Right hindlimb (tissue), 1 donor: Measurements from ENCODE around the gene SPTB.

Experiments
- DNase-seq: peaks from one replicate; pipeline ENCODE4 v3.0.0-alpha.2; 2018

The SPTB gene

DNA sequence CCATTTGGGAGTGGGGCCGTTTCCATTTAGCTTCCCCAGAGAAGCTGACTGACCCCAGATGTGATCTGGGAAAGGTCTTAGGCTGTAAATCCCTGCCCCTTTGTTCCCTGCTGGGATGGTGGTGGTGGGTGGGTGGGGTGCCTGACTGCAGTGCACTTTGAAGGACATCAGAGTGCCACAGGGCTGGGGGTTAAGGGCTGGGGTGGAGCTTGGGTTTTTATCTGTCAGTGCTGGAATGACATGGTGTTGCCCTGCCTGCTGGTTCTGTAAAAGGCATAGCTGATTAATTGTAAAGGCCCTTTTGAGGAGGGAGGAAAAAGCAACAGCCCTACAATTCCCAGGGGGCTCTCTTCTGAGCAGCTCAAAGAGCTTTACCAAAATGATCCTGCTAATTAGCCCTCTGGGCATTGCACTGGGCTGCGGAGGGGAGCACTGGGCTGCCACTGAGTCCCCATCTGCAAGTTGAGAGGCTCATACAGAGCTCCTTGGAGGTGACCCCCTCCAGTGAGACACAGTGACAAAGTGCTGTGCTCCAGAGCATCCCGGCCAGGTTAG, 154.4 kb downstream of the SPTB start:
- DNase-seq = no peak

DNA sequence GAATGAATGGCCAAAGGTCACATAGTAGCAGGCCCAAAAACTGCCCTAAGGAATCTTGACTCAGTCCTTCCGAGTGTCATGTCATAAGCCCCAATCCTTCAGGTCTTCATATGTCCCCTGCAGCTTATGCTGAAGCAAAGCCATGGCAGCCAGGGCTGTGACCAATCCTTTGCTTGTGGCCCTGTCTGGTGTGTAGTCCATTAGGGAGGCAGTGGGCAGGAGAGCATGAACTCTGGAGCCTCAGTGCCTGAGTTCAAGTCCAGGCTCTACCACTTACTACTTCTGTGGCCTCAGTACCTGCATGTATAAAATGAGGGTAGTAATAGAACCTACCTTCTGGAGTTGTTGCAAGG, 155.2 kb downstream of the SPTB start:
- DNase-seq = no peak

DNA sequence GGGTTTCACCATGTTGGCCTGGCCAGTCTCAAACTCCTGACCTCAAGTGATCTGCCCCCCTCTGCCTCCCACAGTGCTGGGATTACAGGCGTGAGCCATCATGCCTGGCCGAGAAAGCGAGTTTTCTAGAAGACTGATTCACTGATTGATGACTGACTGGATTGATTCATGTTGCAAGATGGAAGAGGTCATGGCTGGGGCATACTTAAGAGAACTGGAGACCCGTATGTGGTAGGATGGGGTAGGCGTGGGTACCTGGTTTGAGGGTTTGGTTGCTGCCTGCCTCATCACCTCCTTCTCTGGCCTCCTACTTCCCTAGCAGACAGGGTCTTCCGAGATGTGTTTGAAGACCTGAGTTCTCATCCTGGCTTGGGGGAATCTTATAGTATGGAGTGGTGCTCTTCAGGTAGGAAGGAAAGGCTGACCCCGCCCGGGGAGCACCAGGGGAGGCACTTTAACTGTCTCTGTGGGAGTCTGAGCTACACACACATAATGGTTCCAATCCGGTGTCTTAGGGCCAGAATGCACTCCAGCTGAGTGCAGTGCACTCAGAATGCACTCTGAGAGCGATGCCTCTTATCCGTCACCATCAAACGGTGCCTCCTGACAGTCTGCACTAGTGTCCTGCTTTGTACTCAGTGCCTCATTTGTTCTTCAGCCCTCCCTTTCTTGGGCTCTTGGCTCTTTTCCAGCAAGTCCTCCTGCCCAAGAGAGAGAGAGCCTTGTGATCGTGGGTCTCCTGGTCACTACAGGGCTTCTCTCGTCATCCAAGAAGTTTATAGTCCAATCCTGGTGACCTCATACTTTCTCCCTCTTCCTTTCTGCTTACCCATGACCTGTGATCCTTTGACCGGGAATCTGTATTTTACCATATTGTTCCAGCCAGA, 155.8 kb downstream of the SPTB start:
- DNase-seq = no peak

DNA sequence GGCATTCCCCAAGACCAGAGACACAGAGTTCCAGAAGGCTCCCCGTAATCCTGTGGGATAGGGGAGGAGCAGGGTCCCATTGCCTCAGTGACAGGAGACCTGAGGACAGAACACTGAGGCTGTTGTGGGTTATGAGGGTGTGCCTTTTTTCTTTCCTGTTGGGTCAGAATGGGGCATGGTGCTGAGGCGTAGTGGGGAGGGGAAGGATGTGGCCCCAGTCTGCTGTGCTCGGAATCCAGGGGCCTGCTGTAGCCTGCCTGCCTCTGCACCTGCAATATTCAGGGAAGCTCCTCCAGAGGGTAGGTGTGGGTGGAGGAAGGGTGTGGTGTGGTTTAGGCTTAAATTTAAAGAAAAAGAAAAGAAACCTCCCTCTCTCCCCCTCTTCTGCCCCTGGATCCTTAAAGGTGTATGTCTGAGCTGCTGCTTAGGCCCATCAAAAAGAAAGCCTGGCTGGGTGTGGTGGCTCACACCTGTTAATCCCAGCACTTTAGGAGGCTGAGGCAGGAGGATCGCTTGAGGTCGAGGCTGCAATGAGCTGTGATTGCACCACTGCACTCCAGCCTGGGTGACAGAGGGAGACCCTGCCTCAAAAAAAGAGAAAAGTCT, 156.8 kb downstream of the SPTB start:
- no peak for DNase-seq

DNA sequence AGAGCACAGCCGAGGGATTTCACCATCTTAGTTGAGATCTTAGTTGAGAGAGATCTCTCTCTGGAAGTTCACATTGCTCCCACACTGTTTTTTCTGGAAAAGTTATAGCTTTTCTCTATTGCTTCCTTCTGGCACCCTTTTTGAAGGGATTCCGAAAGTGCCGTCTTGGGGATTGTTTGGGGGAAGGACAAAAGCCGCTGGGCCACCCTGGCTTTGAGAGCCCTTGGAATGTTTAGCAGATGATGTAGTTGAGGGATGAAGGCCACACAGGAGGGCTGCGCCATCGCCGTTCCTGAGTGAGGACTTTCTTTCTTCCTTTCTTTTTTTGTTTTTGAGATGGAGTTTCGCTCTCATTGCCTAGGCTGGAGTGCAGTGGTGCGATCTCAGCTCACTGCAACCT, 157.8 kb downstream of the SPTB start:
- no peak for DNase-seq

DNA sequence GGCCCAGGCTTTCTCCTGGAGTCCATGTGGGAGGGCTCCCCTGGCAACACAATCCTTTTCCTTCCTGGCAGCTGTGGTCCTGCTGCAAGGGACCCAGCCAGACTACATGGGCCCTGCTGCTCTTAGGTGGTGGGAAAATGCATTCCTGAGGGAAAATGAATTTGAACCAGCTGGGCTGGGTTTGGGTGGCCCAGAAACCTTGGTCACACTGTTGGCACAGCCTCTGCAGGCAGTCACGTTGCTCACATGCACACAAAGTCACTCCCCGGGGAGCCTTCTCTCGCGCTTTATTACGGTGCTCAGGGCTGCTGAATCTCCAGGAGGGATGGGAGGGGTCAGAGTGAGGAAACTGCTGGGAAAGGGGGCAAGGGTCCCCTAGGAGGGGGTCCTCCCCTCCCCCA, 158.3 kb downstream of the SPTB start:
- DNase-seq = no peak

DNA sequence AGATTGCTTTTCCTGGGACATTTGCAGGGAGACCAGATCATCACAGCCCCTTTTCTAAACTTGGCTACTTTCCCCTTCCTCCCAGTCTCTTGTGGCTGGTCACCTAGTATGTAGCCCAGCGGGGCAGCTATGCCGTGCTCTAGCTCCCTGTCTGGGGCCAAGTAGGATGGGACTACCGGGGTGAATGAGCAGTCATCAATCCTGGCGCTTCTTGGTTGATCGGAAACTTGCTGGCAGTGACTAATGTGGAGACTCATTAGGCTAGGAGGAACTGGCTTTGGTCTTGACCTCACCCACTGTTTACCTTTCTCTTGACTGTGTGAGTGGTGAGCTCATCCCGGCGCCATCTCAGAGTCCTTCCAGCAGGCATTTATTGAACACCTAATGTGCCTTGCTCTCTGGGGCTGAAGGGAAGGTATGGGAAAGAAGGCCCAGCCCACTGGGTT, 159.6 kb downstream of the SPTB start:
- peak; percentile 26 for DNase-seq

DNA sequence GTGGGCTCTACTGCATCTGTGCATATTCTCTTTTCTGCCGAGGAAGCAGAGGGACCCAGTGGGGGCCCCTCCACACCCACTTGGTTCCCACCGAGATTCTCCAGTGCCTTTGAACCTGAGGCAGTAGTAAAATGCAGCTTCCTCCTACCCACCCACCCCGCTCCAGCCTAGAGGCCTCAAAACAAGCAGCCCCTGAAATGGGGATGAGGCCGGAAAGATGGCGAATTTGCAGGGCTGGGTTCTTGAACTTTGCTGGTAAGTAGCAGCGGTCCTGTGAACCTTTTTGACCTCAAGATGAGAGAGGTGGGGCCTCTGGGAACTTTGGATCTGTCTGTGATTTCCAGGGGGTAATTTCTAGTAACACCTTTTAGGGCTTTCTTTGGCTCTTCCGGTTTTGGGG, 160.1 kb downstream of the SPTB start:
- DNase-seq = peak; percentile 11

DNA sequence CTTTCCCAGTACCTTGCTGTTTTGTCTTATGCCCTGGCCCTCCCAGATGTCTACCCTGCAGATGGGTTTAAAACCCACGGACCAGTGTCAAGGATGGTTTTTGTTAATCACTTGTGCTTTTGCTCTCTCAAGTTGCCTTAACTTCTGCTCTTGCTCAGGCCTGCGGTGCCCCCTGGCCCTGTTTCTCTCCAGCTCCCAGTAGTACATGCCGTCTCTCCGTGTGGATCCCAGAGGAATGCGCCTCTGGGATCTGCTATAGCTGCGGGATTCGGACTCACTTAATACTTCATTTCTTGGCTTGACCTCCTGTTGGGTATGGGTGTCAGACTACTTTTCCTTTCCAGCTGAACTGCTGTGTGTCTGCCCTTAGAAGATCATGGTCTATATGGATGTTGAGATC, 160.9 kb downstream of the SPTB start:
- DNase-seq = peak; percentile 4

DNA sequence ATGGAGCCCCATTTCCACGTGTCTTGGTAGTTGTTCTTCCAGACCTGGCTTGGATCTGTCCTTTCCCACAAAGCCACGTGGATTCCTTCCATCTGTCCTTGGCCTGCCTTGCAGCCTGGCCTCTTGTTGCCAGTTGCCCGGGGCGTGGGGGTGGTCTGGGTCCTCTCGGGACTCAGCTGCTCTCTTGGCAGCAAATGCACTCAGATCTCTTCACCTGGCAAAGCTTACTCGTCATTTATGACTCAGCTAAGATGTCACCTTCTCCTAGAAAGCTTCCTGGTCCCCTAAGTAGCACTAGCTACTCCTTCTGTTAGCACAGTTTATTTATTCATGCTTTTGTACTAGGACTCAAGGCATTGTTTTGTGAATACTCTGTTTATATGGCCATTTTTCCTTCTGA, 161.8 kb downstream of the SPTB start:
- DNase-seq = peak; percentile 45

DNA sequence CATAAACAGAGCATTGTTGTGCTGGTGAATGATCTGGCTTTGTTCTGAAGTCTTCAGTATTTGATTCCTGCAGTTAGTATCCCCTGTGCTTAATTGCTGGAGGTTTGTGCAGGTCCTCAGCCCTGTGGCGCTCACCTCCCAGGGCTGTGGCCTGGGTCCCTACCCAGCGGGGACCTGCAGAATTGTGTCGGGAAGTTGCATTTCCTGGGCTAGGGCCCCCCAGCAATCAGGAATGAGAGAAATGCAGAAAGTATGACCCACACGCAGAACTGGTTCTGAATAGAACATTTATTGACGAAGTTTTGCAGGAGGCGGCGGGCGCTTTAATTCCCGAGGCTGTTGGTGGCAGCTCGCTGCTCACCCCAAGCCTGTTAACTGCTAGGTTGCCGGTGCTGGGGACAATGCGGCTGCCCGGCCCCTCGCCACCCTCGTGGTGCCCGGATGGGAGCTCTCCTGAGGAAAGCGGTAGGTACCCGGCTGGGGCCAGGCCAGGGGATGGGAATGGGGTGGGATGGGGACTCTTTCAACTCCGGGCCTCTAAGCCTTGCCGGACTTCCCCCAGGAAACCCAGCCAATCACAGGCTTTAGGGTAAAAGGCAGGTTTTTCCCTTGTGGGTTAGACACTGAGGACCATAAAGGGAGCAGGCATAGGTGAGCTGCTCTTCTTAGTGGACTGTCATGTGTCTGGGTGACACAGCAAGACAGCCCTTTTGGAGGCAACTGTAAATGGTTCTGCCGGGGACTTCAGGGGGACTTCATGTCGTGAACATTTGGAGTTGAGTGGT, 163.9 kb downstream of the SPTB start:
- DNase-seq = peak; percentile 13

DNA sequence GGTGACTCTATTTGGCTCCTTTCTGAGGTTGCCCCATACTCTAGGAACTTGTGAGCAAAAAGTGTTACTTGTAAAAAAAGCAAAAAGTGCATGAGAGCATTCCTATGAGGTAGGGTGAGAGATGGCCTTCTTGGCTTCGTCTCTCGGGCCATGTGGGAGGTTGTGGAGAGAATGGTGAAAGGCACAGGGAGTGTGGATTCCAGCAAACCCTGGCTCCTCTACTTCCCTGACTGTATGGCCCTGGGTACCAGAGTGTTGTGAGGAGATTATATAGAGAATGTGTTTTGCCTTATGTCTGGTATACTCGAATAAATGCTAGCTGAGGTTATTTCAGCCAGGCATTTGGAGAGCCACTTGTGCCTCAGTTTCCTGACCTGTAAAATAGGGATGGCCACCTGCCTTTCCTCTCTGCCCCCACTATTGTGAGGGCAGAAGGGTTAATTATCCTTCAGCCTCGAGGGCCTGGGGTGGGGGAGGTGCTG, 164.5 kb downstream of the SPTB start:
- peak; percentile 14 for DNase-seq

DNA sequence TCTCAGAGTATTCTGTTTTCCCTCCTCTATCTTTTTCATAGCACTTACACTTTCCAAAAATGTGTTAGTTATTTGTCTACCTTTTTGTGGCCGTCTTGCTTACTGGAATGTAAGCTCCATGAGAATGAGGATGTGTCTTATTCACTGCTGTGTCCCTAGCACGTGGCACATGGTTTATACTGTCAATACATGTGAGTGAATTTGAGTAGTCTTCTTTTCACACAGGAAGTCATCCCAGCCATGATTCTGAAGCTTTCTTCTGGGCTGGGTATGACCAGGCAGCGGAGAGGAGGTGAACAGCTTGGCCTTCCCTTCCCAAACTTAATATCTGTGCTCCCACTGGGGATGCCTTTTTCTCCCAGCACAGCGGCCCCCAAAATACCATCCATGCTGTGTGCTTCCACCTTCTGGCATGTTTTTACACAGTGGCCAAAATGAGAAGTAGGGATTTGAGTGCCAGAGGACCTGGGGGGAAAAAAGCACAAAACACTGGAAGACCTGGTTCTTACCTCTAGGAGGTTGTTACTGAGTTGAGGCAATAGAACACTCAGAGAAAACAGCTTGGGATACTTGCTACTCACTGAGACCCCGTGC, 165.2 kb downstream of the SPTB start:
- peak; percentile 8 for DNase-seq

DNA sequence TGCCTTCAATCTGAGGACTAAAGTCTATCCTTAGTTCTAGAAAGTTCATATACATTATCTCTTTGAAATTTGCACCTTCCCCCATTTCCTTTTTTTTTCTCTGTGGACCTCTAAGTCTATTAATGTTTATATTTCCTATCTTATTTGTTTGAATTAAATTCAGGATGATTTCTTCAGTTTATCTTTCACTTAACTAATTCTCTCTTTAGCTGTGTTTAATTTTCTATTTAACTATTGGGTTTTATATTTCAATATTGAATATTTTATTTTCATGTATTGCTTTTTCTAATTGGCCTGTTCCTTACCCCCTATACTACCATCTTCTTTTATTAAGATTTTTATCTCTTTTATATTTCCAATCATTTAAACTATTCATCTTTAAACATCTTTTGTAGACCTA, 166.0 kb downstream of the SPTB start:
- DNase-seq = no peak

DNA sequence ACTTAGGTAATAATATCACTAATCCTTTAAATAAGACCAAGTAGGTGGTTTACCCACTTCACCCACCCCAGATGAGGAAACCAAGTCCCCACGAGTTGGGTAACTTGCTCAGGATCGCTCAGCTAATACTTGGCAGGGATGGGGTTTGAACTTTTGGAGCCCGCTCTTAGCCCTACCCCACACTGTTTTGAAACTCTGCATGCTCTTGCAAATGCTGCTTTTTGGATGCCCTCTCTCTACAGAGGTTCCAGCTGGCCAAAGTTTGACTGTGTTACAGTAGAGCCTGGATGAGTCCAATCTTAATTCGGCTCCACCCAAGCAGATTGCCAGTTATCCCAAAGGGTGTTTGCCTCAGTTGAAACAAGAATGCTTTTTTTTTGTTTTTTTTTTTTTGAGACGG, 168.7 kb downstream of the SPTB start:
- no peak for DNase-seq

DNA sequence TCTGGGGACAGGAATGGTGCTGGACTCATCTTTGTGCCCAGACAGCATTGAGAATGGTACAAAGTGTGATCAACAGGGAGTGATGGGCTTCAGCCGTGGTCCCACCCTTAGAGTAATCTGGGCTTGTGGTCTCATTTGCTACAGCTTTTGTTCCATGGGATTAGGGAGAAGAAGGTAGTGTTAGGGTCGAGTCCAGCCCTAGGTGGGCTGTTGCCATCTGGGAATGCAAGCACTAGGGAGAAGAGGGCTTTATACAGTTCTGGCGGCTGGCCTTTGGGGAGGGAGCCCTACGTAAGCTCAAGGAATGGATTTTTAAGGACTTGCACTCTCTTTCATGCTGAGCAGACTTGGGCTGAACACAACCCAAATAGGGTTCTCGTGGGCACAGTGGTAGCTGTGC, 170.6 kb downstream of the SPTB start:
- DNase-seq = no peak

DNA sequence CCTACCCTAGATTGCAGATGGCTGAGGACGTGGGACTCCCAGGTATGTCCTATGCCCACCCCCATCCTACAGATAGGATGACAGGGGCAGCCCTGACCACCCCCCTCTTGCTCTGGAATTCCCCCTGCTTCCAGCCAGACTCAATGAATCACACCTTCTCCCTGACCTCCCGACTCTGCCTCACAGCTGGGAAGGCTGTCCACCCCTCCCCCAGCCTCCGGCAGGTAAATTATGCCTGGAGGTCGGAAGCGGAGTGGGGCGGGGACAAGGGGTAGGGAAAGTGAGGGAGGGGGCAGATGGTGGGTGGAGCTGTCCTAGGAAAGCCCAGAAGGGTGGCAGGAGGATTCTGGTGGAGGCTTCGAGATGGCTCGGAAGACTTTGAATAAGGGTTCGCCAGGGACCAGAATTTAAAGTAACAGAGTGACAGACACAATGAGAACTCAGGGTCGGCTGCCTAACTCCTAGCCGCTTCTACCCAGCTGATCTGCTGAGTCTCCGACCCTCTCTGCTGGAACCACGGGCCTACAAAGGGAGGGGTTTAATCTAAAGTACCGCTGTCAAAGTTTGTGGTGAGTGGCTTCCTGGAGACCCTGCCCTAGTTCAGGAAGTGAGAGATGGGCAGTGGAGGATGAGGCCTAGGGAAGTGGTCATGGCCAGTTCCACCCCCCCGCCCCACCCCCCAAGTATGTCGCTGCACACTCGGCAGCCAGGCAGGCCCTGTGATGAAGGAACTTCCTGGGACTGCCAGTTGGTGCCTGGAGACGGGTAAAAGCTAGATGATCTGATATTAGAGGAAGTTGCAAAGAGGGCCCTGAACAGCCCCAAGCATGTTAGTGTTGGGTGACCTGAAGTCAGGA, 171.3 kb downstream of the SPTB start:
- DNase-seq = no peak

DNA sequence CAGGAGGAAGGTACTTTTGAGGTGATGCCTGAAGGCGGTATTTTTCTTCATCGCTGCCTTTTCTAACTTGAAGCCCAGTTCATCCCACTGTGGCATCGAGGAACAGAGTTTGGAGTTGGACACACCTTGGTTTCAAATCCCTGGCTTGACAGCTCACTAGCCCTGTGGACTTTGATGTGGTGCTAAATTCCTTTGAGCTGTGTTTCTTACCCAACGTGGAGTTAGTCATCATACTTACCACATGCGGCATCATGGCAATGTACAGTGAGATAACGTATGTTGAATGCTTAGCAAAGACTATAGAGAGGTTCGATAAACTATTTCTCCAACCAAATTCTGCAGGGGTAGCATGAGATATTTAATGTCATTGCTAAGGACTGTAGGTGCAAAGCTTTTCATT, 172.0 kb downstream of the SPTB start:
- no peak for DNase-seq

DNA sequence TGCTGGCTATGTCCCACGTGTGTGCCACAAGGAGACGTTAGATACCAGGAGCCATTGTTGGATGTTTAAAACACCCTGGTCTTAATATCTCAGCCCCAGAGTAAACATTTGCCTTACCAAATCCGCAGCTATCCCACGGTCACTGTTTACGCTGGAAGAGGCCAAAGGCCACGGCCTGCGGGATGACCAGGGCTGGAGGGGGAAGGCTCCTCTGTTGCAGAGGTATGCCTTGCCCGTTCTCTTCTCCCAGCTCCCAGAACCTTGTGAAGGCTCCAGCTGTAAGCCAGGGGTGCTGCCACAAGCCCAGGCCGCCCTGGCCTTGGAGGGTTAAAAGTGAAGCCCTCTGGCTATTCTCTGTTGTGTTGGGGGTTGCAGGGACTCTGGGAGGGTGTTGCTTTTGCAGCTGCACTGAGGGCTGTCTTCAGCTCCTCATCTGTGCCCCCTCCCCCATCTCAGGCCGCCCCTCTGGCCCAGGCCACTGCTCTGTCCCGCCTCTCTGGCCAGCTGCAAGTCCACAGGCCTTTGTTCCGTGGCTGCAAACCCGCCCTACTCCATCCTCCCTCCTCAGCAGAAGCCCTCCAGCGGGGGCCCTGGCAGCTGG, 173.0 kb downstream of the SPTB start:
- DNase-seq = peak; percentile 86

DNA sequence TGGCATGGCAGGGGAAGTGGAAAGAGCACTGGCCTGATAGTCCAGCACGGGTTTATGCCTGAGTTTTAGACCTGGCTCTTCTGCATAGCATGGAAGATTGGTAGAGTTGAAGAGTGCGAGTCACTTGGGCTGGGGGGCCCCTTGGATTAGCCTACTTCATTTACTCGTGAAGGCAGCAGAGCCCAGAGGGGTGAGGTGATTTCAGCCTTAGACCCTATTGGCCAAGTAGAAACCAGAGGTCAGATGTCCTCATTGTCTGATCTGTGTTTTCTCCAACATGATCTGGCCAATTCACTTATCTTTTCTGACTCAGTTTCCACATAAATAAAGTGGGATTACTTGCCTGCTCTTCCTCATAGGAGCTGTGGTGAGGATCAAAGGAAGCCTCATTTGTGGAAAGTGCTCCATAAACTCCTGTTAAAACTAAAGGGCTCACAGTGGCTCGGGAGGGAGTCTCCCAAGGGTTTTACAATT, 173.6 kb downstream of the SPTB start:
- no peak for DNase-seq

DNA sequence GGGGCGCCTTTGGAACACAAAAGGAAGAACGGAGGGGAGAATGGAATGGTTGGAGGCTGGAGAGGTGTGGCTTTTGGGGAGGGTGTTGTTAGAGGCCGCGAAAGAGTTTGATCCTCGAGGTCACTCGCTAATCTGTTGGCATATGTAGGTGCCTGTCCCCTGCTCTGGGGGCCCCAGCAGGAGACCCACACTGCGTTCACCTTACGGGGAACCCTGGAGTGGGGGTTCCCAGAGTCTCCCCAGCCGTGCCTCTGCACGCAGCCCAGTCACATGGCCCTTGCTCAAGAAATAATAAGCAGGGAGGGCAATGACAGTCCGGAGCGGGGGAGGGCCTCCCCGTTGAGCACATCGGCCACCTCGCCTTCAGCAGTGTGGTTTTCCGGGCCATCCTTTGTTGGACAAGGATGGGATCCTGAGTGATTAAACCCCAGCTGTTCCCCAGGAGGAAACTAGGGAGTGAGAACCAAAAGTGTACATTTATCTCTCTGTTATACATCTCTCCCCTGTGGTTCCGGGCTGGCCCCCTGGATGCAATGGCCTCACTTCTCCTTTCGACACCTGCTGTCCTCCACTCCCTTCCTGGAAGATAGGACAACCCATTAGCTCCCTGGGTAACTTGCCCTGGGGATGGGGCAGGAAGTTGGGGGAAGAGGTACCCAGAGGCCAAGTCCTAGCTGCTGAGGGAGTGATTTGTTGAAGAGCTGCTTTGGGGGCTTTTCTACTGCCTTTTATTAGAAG, 174.2 kb downstream of the SPTB start:
- no peak for DNase-seq
